Sciatic nerve (tissue), 2 donors: ENCODE measurements around the gene TSEN54. TPM values are rescaled to one million over a fixed set of nuclear protein-coding genes. Genes with fewer than 3 reads are reported as not detected.
A peak's percentile ranks its signal among the peaks of the same experiment; 100 is the strongest.
"Not testable (repeated sequence)": the region's sequence is repeated elsewhere in the genome, so short reads cannot be mapped to it uniquely, and the experiment has no call there.

Experiments used
- ATAC-seq: fragments of 200-7000 bp; cut with Tn5 transposase; one replicate; pipeline ENCODE4 v1.9.1; 2020; ENCODE audit warnings: mild to moderate bottlenecking, moderate library complexity
- DNase-seq: peaks from one replicate; pipeline ENCODE4 v3.0.0-alpha.2; 2020; ENCODE audit warnings: low spot score
- intact Hi-C: fragments of 100-400 bp; cut with DNase I; formaldehyde crosslinking; loops from one replicate; pipeline ENCODE4 v1.14.2; 2022
- total RNA-seq: library from RNA; stranded (reverse); fragmentation: NEBNext Ultra II Directional; extraction: Animal tissue kit (Norgen Biotek cat#: 25700); gene quantifications from one replicate; pipeline ENCODE4 v1.2.1, GENCODE V29; 2021
- donor health status: DM: no; HTN: no; CAD: no.
- donor health status: DM: no; HTN: no; CAD: no.

TSEN54 gene
- 26.1 TPM for total RNA-seq

GRCh38 chr17:75516255-75516618, at the start of gene TSEN54:
Gene TSEN54 (plus strand): TSS chr17:75516528. CDS start chr17:75516561, 33 bp downstream.
- ATAC-seq (peak; percentile 92), DNase-seq (peak; percentile 98)
- intact Hi-C loops = loop anchor here (2.0 to 5.0 kb wide), 2 partner anchors 73 to 89 kb away; no protein-coding TSS in a partner anchor

DNA sequence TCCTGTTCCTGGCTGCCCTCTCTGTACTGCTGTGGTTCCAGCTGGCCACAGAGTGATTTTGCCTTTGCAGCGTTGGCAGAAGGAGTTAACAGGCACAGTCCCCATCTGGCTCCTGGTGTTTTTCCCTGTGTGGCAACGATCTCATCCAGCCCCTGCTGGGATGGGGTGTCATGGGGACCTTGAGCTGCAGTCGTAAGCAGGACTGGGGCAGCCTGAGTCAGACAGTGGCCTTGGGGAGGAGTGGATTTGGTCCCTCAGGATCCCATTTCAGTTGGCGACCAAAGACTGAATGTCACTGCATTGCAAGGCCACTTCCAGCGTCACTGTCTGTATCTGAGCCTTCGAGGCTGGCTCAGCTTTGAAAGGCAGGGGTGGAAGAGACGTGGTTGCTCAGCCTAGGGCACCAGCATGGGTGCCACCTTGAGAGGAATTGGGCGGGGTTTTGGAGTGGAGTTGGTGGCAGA, 48.0 kb upstream of the TSEN54 start:
- ATAC-seq (peak; percentile 43), DNase-seq (no peak)
- intact Hi-C loops = no loop called here

GRCh38 chr17:75468779-75469373, 47.5 kb upstream of the TSEN54 start:
- intact Hi-C loops = no loop called here
- ATAC-seq (no peak), DNase-seq (no peak)

DNA sequence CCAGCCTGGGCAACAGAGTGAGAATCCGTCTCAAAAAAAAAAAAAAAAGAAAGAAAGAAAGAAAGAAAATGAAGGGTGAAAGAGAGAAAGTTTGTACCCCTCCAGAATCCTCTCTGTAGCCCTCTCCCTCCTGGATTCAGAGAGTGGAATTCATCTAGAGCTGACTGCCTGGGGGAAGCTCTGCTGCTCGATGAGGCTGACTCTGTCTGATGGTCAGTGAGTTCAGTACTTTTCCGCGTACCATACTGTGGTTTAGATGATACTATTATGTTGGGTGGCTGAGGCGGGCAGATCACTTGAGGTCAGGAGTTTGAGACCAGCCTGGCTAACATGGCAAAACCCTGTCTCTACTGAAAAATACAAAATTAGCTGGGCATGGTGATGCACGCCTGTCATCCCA, 45.1 kb upstream of the TSEN54 start:
- DNase-seq (no peak), ATAC-seq (no peak)
- intact Hi-C loops = no loop called here

GRCh38 chr17:75472119-75472518, 44.2 kb upstream of the TSEN54 start:
- no peak for DNase-seq
- no peak for ATAC-seq
- intact Hi-C loops = no loop called here

- intact Hi-C loops = no loop called here
- ATAC-seq = peak; percentile 89
- DNase-seq = no peak
Observed at GRCh38 chr17:75473246-75473645, 43.1 kb upstream of the TSEN54 start.

GRCh38 chr17:75474736-75475135, 41.6 kb upstream of the TSEN54 start:
- intact Hi-C loops = no loop called here
- DNase-seq (no peak), ATAC-seq (no peak)

DNA sequence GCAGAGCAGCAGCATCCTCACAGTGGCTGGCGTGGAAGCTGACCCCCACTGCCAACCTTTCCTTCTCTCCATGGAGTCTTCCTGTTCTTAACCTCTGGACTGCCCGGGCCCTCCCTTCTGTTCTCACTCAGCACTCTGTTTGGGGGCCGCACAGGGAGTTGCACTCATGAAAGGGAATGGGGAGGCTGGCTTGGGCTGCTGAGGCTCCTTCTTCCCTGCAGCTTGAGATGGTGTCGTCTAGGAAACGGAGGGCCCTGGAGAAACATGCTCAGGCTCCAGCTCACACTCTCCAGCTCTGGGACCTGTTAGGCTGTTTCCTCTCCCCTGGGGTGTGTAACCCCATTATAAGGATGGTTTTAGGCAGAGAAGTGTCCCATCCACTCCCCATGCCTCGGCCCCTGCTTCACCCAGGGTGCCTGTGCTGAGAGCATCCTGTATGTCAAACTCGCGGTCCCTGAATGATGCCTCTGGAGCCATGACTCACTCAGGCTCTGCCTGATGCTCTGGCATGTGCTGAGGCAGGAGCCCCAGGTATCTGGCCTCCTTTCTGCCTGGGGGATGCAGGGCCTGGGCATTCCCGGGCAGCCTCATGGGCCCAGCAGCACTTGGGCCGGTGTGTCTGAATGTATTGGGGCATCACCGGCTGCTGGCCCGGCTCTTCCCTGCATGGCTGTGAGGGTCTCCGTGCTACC, 41.0 kb upstream of the TSEN54 start:
- DNase-seq = no peak
- intact Hi-C loops = no loop called here
- peak; percentile 51 for ATAC-seq

DNA sequence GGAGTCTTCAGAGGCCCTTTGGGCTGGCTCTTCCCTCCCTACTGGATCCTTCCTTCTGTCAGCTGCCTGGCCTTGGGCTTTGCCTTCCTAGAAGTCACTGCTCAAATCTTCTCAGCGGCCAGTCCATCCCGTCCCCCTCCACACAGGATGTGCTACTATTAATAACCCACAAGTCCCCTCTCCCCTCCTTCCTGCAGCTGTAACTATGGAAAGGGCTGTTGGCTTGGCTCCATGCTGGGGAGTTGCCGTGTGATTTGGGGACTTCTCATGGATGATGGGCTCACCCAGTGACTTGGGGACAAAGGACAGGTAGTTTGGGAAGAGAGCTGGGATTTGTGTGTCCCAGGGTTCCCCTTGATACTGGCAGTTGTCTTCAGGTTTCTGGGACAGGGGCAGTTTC, 40.5 kb upstream of the TSEN54 start:
- no peak for DNase-seq
- intact Hi-C loops = no loop called here
- peak; percentile 43 for ATAC-seq

DNA sequence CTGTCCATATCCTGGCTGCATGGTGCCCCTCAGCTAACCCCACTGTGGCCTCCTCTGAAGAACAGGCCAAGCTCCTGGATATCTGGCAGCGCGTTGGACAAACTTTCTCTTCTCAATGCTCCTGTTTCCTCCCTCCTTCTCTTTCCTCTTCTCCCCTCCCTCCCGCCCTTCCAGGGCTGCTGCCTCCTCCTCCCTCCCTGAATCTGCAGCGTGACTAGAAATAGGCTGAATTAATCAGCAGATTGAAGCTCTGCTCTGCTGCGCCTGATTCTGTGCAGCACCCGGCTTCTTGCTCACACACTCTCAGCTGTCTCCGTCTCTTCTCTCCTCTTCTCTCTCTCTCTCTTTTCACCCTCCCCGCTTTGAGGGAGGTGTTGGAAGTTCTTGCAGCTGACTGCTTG, 40.1 kb upstream of the TSEN54 start:
- ATAC-seq = peak; percentile 72
- intact Hi-C loops = no loop called here

DNA sequence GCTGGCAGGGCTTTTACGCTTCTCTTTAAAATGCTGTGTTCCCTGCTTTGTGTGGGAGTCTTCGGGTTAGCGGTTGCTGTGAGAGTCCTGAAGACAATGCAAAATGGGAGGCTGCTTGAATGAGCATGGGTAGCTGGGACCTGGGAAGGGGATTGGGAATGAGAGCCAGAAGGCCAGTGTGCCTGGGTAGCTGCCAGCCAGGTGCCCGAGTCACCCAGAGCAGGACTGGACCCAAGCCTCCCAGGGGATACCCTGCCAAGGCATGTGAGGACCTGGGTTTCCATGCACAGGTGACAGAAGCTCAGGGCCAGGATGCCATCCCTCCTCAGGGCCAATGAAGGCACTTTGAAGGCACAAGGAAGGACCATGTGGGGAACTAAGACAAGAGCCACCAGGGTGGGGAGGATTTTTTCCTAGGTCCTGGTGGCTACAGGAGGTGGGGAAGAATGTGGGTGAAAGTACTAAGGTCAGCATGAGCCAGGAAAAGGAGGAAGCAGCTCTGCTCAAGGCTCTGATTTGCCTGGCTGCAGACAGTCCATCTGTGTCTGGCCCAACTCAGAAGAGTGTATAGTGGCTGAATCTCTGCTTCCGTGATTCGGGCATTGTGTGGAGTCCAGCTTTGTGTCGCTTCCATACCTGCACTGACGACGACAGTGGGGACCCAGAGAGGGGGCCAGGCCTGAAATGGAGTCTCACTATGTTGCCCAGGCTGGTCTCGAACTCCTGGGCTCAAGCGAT, 39.4 kb upstream of the TSEN54 start:
- no peak for DNase-seq
- ATAC-seq = no peak
- intact Hi-C loops = no loop called here

More for the DNA sequence above, 40.1 kb upstream of the TSEN54 start:
- DNase-seq = no peak

DNA sequence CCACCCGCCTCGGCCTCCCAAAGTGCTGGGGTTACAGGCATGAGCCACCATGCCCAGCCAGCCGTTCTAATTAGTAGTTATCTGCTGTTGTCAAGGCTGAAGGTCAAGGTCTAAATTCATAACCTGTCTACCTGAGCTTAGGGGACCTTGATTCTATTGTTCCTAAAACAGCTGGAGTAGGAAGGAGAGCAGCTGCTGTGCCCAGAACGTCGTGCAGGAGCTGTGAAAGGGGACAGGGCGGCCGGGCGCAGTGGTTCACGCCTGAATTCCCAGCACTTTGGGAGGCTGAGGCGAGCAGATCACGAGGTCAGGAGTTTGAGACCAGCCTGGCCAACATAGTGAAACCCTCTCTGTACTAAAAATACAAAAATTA, 38.9 kb upstream of the TSEN54 start:
- intact Hi-C loops, DNase-seq, ATAC-seq: not testable (repeated sequence)

- DNase-seq (no peak), ATAC-seq (no peak)
- intact Hi-C loops = no loop called here
Observed at GRCh38 chr17:75478508-75478907, 37.8 kb upstream of the TSEN54 start.

DNA sequence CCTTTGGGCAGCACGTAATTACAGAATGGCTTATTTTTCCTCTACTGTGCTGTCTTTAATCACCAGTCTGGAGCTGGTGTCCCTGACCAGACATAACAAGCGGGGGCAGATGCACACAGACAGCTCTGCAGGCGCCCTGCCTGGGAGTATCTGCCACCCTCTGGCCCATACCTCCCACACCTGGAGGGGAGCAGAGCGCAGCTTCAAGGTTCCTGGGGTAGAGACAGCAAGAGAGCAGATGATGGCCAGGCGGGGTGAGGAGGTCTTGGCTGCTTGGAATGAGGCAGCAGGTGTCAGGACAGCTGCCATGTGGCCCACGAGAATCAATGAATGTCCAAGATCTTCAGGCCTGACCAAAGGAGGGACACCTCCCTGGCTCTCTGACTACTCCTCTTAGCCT, 36.0 kb upstream of the TSEN54 start:
- no peak for DNase-seq
- intact Hi-C loops = no loop called here

DNA sequence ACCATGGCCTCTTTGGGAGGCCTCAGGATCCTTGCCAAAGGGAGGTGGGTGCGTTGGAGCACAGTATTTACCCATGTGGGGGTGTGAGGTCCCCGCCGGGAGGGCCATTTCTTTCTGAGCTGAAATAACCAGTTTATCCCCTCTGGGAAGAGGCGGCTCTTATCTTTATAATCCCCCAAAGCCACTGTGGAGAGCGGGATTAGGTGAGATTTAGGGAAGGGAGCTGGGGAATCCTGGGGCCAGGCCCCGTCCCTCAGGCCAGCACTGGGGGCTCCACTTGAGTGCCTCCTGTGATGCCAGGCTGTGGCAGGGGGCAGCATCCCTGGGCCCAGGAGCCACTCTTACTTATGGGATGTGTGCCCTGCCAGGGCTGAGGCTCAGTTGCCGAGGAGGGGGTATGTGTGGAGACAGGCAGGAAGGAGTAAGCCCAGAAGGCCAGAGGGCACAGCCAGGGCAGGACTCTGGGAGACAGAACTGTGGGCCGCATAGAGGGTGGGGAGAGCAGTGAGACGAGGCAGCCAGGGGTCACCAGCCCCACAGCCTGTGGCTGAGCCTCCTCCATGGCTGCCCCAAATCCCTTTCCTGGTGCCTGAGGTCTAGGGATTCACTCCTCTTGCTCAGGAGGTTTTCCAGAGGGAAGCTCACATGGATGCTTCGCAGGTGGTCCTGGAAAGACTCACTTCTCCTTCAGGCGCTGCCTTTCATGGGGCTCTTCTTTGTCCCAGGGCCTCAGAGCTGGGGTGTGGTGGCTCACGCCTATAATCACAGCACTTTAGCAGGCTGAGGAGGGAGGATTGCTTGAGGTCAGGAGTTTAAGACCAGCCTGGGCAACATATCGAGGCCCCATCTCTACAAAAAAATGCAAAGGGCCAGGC, 34.9 kb upstream of the TSEN54 start:
- DNase-seq (no peak), ATAC-seq (peak; percentile 12)
- intact Hi-C loops = no loop called here

More for the DNA sequence above, 36.0 kb upstream of the TSEN54 start:
- ATAC-seq = no peak

- ATAC-seq (no peak), DNase-seq (no peak)
- intact Hi-C loops = no loop called here
Observed at GRCh38 chr17:75482098-75482942, 34.0 kb upstream of the TSEN54 start.

DNA sequence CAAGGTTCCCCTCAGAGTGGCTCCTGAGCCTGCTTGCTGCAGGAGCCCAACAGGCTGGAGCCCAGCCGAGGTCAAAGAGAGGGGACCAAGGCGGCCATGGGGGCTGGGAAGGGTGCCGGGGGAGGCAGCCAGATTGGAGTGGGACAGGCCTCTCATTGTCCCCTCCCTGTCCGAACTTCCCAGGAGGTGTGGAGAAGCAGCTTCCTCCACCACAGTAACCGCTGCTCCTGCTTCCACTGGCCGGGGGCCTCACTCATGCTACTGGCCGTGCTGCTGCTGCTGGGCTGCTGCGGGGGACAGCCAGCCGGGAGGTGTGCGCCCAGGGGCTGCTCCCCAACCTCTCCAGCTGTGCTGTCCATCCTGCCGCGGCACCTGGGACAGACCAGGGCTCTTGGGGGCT, 30.6 kb upstream of the TSEN54 start:
- no peak for ATAC-seq
- intact Hi-C loops = no loop called here
- no peak for DNase-seq

- intact Hi-C loops = no loop called here
- ATAC-seq = no peak
- no peak for DNase-seq
Observed at GRCh38 chr17:75486151-75486550, 30.2 kb upstream of the TSEN54 start.
